ENCODE results near the gene TBL3.

The TBL3 gene

GRCh38 chr16:1998852-1999801 lies 27.3 kb downstream of the TBL3 start:
- H3K27ac ChIP-seq (ENCODE audit: low read length): no peak overlapping the region

GRCh38 chr16:1999866-2000514 lies 28.1 kb downstream of the TBL3 start:
- no peak overlapping the region for H3K4me3 ChIP-seq (ENCODE audit: low read length)
- no peaks in the 10 kb centered on the region for H3K9me3 ChIP-seq (replicated peaks; ENCODE audit: insufficient read depth, low read length)
- peaks cover 22% of the 10 kb centered on the region for H3K79me2 ChIP-seq (ENCODE audit: low read length)
- H3F3A ChIP-seq (ENCODE audit: insufficient read depth, low read length): no peaks in the 10 kb centered on the region
- H3K36me3 ChIP-seq (replicated peaks; ENCODE audit: insufficient read depth, low read length): no peaks in the 10 kb centered on the region
- no peaks in the 10 kb centered on the region for H3K27me3 ChIP-seq (replicated peaks; ENCODE audit: insufficient read depth, low read length)
- H3K9me2 ChIP-seq (replicated peaks; ENCODE audit: insufficient read depth, low read length): no peaks in the 10 kb centered on the region
- H3K4me1 ChIP-seq (ENCODE audit: low read length): no peaks in the 10 kb centered on the region
- no peaks in the 10 kb centered on the region for H4K20me1 ChIP-seq (ENCODE audit: insufficient read depth, low read length)
- H3K9ac ChIP-seq (ENCODE audit: low read length): no peak overlapping the region
- no peak overlapping the region for H2AFZ ChIP-seq (ENCODE audit: low read length)
- no peak for DNase-seq
- no peak overlapping the region for H3K27ac ChIP-seq (ENCODE audit: low read length)
- H3K4me2 ChIP-seq (ENCODE audit: low read depth, low read length): no peak overlapping the region
- no peak for TF ChIP-seq CTCF (IDR thresholded peaks at IDR 0.05; ENCODE audit: low read length)
- no peak for TF ChIP-seq EZH2phosphoT487 (IDR thresholded peaks at IDR 0.05; ENCODE audit: low read length)
- TF ChIP-seq EZH2 (optimal IDR thresholded peaks at IDR 0.05; ENCODE audit: low read depth, low read length): no peak

More at GRCh38 chr16:1998852-1999801, 27.3 kb downstream of the TBL3 start:
- Histone ChIP-seq H3K9ac (ENCODE audit: low read length) (no peak overlapping the region), H3K79me2 (ENCODE audit: low read length) (peaks cover 14% of the 10 kb centered on the region), H4K20me1 (ENCODE audit: insufficient read depth, low read length) (no peaks in the 10 kb centered on the region), H3K4me2 (ENCODE audit: low read depth, low read length) (no peak overlapping the region), H3K36me3 (replicated peaks; ENCODE audit: insufficient read depth, low read length) (no peaks in the 10 kb centered on the region), H3K9me3 (replicated peaks; ENCODE audit: insufficient read depth, low read length) (no peaks in the 10 kb centered on the region), H3K4me1 (ENCODE audit: low read length) (no peaks in the 10 kb centered on the region), H3K4me3 (ENCODE audit: low read length) (no peak overlapping the region), H3K27me3 (replicated peaks; ENCODE audit: insufficient read depth, low read length) (no peaks in the 10 kb centered on the region), H3K9me2 (replicated peaks; ENCODE audit: insufficient read depth, low read length) (no peaks in the 10 kb centered on the region), H2AFZ (ENCODE audit: low read length) (no peak overlapping the region), H3F3A (ENCODE audit: insufficient read depth, low read length) (peaks cover under 1% of the 10 kb centered on the region; the same call in 1 of the 2 replicates)
- no peak for TF ChIP-seq EZH2phosphoT487 (IDR thresholded peaks at IDR 0.05; ENCODE audit: low read length)
- TF ChIP-seq CTCF (IDR thresholded peaks at IDR 0.05; ENCODE audit: low read length): no peak
- TF ChIP-seq EZH2 (optimal IDR thresholded peaks at IDR 0.05; ENCODE audit: low read depth, low read length): no peak
- DNase-seq: no peak

DNA sequence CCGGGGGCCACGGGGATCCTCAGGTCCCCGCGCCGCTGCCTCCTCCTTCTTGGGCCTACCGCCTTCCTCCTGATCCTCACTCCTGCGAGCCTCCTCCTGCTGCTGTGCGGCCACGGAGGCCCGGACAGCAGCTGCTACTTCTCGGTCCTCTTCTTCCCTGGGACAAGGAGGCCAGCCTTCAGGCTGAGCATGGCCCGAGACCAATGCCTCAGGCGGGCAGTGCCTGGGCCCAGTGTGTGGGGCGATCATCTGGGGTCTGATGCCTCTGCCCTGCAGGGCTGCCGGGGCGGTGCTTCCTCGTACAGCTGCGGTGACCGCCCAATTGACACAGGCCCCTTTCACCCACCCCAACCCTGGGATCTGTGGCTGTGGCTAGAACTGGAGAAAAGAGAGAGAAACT lies 29.2 kb downstream of the TBL3 start:
- Histone ChIP-seq H3K9me2 (replicated peaks; ENCODE audit: insufficient read depth, low read length) (no peaks in the 10 kb centered on the region), H3K9me3 (replicated peaks; ENCODE audit: insufficient read depth, low read length) (no peaks in the 10 kb centered on the region), H3F3A (ENCODE audit: insufficient read depth, low read length) (no peaks in the 10 kb centered on the region), H3K9ac (ENCODE audit: low read length) (no peak overlapping the region), H4K20me1 (ENCODE audit: insufficient read depth, low read length) (no peaks in the 10 kb centered on the region; the same call in 1 of the 2 replicates), H2AFZ (ENCODE audit: low read length) (no peak overlapping the region), H3K4me2 (ENCODE audit: low read depth, low read length) (no peak overlapping the region), H3K79me2 (ENCODE audit: low read length) (peaks cover 33% of the 10 kb centered on the region), H3K4me1 (ENCODE audit: low read length) (no peaks in the 10 kb centered on the region), H3K27ac (ENCODE audit: low read length) (no peak overlapping the region), H3K36me3 (replicated peaks; ENCODE audit: insufficient read depth, low read length) (no peaks in the 10 kb centered on the region), H3K27me3 (replicated peaks; ENCODE audit: insufficient read depth, low read length) (no peaks in the 10 kb centered on the region), H3K4me3 (ENCODE audit: low read length) (no peak overlapping the region)
- no peak for TF ChIP-seq EZH2 (optimal IDR thresholded peaks at IDR 0.05; ENCODE audit: low read depth, low read length)
- TF ChIP-seq EZH2phosphoT487 (IDR thresholded peaks at IDR 0.05; ENCODE audit: low read length): no peak
- no peak for TF ChIP-seq CTCF (IDR thresholded peaks at IDR 0.05; ENCODE audit: low read length)
- DNase-seq: no peak

All from MM.1S (cell line).